ENCODE measurements around the gene GRK1.

The GRK1 gene

DNA sequence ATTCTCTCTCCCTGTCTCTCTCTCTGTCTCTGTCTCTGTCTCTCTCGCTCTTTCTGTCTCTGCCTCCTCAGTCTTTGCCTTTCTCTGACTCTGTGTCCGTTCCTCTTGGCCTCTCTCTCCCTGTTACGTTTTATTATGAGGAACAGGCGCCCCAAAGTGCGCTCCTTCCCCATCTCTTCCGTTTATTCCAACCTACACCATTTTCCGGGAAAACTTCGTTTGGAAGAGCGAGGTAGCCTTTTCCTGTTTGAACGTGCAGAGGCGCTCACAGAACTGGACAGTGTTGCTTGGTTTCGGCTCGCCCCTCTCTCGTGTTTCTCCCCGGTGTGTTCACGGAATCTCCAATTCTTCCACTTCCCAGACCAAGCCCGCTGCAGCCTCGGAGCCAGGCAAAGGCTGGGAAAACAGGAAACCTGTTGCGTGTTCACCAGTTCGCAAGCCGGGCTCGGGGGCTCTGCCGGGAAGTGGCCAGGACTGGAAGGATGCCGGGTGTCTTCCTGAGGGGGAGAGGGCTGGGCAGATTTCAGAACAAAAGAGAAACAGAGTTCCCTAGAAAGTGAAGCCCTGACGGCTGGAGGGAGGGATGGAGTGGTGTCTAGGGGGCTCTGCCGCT, 92.6 kb downstream of the GRK1 start:
- peak overlapping the region; percentile 11 for H3K4me3 ChIP-seq (ENCODE audit: low read depth, low read length)
- no peak for TF ChIP-seq CTCF (IDR thresholded peaks at IDR 0.05; ENCODE audit: borderline replicate concordance, insufficient read depth, low read depth, low read length)

GRCh38 chr13:113761136-113761535, 94.1 kb downstream of the GRK1 start:
- no peak overlapping the region for H3K4me3 ChIP-seq (ENCODE audit: low read depth, low read length)
- TF ChIP-seq CTCF (IDR thresholded peaks at IDR 0.05; ENCODE audit: borderline replicate concordance, insufficient read depth, low read depth, low read length): no peak

GRCh38 chr13:113762075-113762474, 95.1 kb downstream of the GRK1 start:
- H3K4me3 ChIP-seq (ENCODE audit: low read depth, low read length): no peak overlapping the region

DNA sequence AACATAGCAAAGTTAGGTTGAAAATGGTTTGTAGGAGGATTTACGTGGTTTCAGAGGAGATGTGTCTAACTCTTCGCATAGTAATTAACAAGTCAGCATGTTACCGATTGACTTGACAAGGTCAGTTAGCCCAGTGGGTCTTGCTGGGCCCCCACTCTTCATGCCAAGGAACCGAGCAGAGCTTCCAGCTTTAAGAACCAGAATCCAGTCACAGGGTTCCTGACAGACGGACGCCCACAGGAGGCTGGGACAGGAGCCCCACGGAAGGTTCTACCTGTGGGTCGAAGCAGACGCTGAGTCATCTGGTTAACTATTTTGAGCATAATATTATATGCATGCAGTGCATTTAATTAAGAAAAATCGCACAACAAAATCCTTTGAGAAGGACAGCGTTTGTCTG, 95.5 kb downstream of the GRK1 start:
- no peak overlapping the region for H3K4me3 ChIP-seq (ENCODE audit: low read depth, low read length)
- no peak for TF ChIP-seq CTCF (IDR thresholded peaks at IDR 0.05; ENCODE audit: borderline replicate concordance, insufficient read depth, low read depth, low read length)

More at GRCh38 chr13:113762075-113762474, 95.1 kb downstream of the GRK1 start:
- no peak for TF ChIP-seq CTCF (IDR thresholded peaks at IDR 0.05; ENCODE audit: borderline replicate concordance, insufficient read depth, low read depth, low read length)

GRCh38 chr13:113763254-113763653, 96.2 kb downstream of the GRK1 start:
- TF ChIP-seq CTCF (IDR thresholded peaks at IDR 0.05; ENCODE audit: borderline replicate concordance, insufficient read depth, low read depth, low read length): no peak
- H3K4me3 ChIP-seq (ENCODE audit: low read depth, low read length): no peak overlapping the region

DNA sequence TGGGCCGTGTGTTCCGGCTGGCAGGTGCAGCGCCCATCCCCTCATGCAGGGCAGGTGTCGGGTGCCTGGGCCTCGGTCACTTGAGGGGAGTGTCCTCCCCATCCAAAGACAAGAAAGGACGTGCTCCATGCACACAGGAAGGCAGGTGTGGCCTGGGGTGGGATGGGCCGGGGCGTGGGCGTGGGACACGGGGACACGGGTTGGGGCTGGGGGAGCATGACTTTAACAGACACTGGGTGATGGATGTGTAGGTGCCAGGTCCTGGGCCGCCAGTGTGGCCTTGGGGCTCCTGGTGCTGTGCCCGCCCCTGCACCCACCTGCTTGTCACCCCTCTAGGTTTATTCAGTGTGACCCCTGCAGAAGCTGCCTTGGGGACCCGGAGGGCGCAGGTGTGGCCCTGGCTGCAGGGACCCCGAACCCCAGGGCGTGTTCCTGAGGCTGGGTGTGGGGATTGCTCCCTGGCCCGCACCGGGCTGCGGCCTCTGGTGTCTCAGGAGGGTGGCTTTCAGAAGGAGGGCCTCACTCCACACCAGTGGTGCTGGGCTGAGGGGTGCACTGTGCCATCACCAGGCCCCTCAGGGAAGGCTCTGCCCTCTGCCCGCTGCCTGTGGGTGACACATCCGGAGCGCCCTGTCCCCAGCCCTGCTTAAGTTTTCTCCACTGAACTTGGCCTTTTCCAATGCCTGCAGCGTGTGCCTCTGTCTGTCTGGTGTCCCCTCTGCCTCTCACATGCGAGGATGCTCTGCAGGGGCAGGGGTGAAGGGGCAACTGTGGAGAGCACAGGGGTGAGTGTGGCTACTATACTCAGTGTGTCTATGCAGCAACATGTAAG, 97.2 kb downstream of the GRK1 start:
- no peak for TF ChIP-seq CTCF (IDR thresholded peaks at IDR 0.05; ENCODE audit: borderline replicate concordance, insufficient read depth, low read depth, low read length)
- H3K4me3 ChIP-seq (ENCODE audit: low read depth, low read length): no peak overlapping the region

Measured in GM12875 (cell line).